HepG2 (cell line): ENCODE results near the gene CASD1. TPM values are rescaled to one million over a fixed set of nuclear protein-coding genes. Genes with fewer than 3 reads are reported as not detected.

ENCODE experiments used
- DR1 ChIP-seq: sonication (generic); formaldehyde crosslinking; IDR thresholded peaks from 2 replicates; pipeline ENCODE4 v1.8.0; 2021; ENCODE audit warnings: mild to moderate bottlenecking, missing genetic modification reagents, inconsistent platforms
- ELF3 ChIP-seq: IDR thresholded peaks from 2 replicates; pipeline ENCODE4 v1.6.1; 2016; ENCODE audit warnings: missing genetic modification reagents, missing compliant biosample characterization
- ETV5 ChIP-seq: IDR thresholded peaks from 2 replicates; pipeline ENCODE4 v1.6.1; 2018; ENCODE audit warnings: missing biosample characterization, missing genetic modification reagents, inconsistent platforms, borderline replicate concordance
- FOXA1 ChIP-seq, 2 experiments: fragments of 450-650 bp in 1 of 2; sonication (generic) in 1 of 2; formaldehyde crosslinking in 1 of 2; IDR thresholded peaks; 2 replicates each; pipeline versions ENCODE4 v1.4.0 to v1.6.1; 2016 to 2020; ENCODE audit warnings: missing genetic modification reagents in 1 of 2
- GATAD2A ChIP-seq: IDR thresholded peaks from 2 replicates; pipeline ENCODE4 v1.6.1; 2016
- HNRNPUL1 ChIP-seq: fragments of 200-400 bp; formaldehyde crosslinking; IDR thresholded peaks from 2 replicates; pipeline ENCODE4 v1.6.1; 2017; ENCODE audit warnings: low read depth, mild to moderate bottlenecking, low read length, moderate library complexity
- KAT7 ChIP-seq: IDR thresholded peaks from 2 replicates; pipeline ENCODE4 v1.6.1; 2018; ENCODE audit warnings: borderline replicate concordance, missing compliant biosample characterization
- MZF1 ChIP-seq: sonication (generic); formaldehyde crosslinking; IDR thresholded peaks from 2 replicates; pipeline ENCODE4 v1.8.1; 2023; ENCODE audit warnings: mild to moderate bottlenecking, missing genetic modification reagents, borderline replicate concordance
- NCOA2 ChIP-seq: sonication (generic); formaldehyde crosslinking; IDR thresholded peaks from 2 replicates; pipeline ENCODE4 v1.8.0; 2022; ENCODE audit warnings: inconsistent platforms
- NFIC ChIP-seq: IDR thresholded peaks from 2 replicates; pipeline ENCODE4 v1.6.1; 2012; ENCODE audit warnings: mild to moderate bottlenecking, low read length, inconsistent platforms
- RAD21 ChIP-seq: fragments of 450-650 bp; formaldehyde crosslinking; IDR thresholded peaks from 2 replicates; pipeline ENCODE4 v1.5.0; 2020; ENCODE audit warnings: mild to moderate bottlenecking
- SAP130 ChIP-seq: IDR thresholded peaks from 2 replicates; pipeline ENCODE4 v1.6.1; 2016; ENCODE audit warnings: low read depth
- SOX13 ChIP-seq, 3 experiments: fragments of 450-650 bp in 1 of 3; sonication (generic) in 1 of 3; formaldehyde crosslinking in 1 of 3; IDR thresholded peaks in 2 of 3; conservative IDR thresholded peaks in 1 of 3; 2 replicates each; pipeline versions ENCODE4 v1.5.0 to v1.6.1; 2016 to 2020; ENCODE audit warnings: antibody characterized with exemption in 1 of 3, mild to moderate bottlenecking in 1 of 3, missing compliant biosample characterization in 1 of 3, missing genetic modification reagents in 1 of 3, moderate library complexity in 1 of 3
- ZNF296 ChIP-seq: sonication (generic); formaldehyde crosslinking; conservative IDR thresholded peaks from 2 replicates; pipeline ENCODE4 v1.5.0; 2020; ENCODE audit warnings: mild to moderate bottlenecking, missing genetic modification reagents
- ZNF572 ChIP-seq: sonication (generic); formaldehyde crosslinking; IDR thresholded peaks from 2 replicates; pipeline ENCODE4 v1.5.1; 2020; ENCODE audit warnings: mild to moderate bottlenecking, missing genetic modification reagents
- ZNF672 ChIP-seq: sonication (generic); formaldehyde crosslinking; IDR thresholded peaks from 2 replicates; pipeline ENCODE4 v1.8.1; 2022; ENCODE audit warnings: missing genetic modification reagents
- polyA plus RNA-seq, 8 experiments: library from polyadenylated mRNA; depleted of rRNA in 3 of 8; stranded (reverse) in 7 of 8; unstranded in 1 of 8; fragments of >200 nt; fragmentation: Illumina TruSeq in 4 of 8; extraction: Trizol in 4 of 8; gene quantifications; 2 replicates each; pipeline versions ENCODE4 v1.2.1 to v1.2.3, GENCODE V29; 2011 to 2016; ENCODE audit warnings: low read depth in 4 of 8, missing spikeins in 1 of 8, mixed read lengths in 1 of 8; ENCODE audit not compliant: insufficient read depth in 1 of 8
- total RNA-seq, 5 experiments: library from RNA; depleted of rRNA; stranded (reverse); fragments of >200 nt; fragmentation: Illumina TruSeq; extraction: Trizol; gene quantifications; 2 replicates each; pipeline ENCODE4 v1.2.3, GENCODE V29; 2016; ENCODE audit warnings: low read depth in 1 of 5
- TF ChIP-seq, protein P1 (sequence below): IDR thresholded peaks from 2 replicates; pipeline ENCODE4 v1.4.0; 2020; ENCODE audit warnings: mild to moderate bottlenecking, missing genetic modification reagents
- TF ChIP-seq, protein P2 (sequence below): sonication (generic); formaldehyde crosslinking; IDR thresholded peaks from 2 replicates; pipeline ENCODE4 v1.5.1; 2020; ENCODE audit warnings: mild to moderate bottlenecking, missing genetic modification reagents, moderate library complexity
- TF ChIP-seq, protein P3 (sequence below): IDR thresholded peaks from 2 replicates; pipeline ENCODE4 v1.6.1; 2016; ENCODE audit warnings: mild to moderate bottlenecking
- TF ChIP-seq, protein P4 (sequence below): sonication (generic); formaldehyde crosslinking; IDR thresholded peaks from 2 replicates; pipeline ENCODE4 v1.4.0; 2020; ENCODE audit warnings: missing genetic modification reagents

The CASD1 gene
- total and polyA plus RNA-seq, 2 of the 13 experiments (the other 11 are each of a cell fraction or from before 2014, with no cell fraction given) = 22.9 to 32.6 TPM

DNA sequence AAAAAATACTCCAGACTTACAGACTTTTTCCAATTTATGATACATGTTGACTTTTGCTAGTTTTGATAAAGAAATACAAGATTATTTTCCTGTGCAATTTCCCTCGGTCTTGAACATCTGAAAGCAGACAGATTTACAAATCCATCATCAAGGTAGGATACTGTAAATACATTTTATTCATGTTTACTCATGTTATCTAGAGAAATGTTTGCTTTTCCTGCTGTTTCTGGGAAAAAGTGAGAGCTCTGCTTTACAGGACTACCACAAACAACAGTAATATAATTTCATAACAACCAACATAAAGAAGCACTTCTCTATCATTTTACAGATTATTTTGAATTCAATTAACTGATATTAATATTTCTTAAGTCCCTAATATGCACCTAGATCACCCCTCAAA, 31.7 kb upstream of the CASD1 start (continued):
- TF ChIP-seq RAD21 (CRISPR knock-in tag) = no peak
- TF ChIP-seq SAP130 (CRISPR knock-in tag) = peak; percentile 36
- TF ChIP-seq ZNF296 (CRISPR knock-in tag) = no peak
- no peak for TF ChIP-seq KAT7 (CRISPR knock-in tag)
- TF ChIP-seq MZF1 (CRISPR knock-in tag) = no peak
- no peak for TF ChIP-seq SOX13 (IDR thresholded peaks at IDR 0.05)
- peak in 1 of 2 experiments; percentile 59; a peak in 1 of 4 replicates for TF ChIP-seq SOX13 (CRISPR knock-in tag; conservative IDR thresholded peaks at IDR 0.05 in 1 of 2, IDR thresholded peaks at IDR 0.05 in 1 of 2)
- TF ChIP-seq GATAD2A (CRISPR knock-in tag) = peak; percentile 59
- TF ChIP-seq, protein P1, sequence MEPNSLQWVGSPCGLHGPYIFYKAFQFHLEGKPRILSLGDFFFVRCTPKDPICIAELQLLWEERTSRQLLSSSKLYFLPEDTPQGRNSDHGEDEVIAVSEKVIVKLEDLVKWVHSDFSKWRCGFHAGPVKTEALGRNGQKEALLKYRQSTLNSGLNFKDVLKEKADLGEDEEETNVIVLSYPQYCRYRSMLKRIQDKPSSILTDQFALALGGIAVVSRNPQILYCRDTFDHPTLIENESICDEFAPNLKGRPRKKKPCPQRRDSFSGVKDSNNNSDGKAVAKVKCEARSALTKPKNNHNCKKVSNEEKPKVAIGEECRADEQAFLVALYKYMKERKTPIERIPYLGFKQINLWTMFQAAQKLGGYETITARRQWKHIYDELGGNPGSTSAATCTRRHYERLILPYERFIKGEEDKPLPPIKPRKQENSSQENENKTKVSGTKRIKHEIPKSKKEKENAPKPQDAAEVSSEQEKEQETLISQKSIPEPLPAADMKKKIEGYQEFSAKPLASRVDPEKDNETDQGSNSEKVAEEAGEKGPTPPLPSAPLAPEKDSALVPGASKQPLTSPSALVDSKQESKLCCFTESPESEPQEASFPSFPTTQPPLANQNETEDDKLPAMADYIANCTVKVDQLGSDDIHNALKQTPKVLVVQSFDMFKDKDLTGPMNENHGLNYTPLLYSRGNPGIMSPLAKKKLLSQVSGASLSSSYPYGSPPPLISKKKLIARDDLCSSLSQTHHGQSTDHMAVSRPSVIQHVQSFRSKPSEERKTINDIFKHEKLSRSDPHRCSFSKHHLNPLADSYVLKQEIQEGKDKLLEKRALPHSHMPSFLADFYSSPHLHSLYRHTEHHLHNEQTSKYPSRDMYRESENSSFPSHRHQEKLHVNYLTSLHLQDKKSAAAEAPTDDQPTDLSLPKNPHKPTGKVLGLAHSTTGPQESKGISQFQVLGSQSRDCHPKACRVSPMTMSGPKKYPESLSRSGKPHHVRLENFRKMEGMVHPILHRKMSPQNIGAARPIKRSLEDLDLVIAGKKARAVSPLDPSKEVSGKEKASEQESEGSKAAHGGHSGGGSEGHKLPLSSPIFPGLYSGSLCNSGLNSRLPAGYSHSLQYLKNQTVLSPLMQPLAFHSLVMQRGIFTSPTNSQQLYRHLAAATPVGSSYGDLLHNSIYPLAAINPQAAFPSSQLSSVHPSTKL = peak; percentile 80
- TF ChIP-seq ELF3 (CRISPR knock-in tag) = 0 out of 2 replicates have a peak, but pooled peaks have one; percentile 23
- TF ChIP-seq, protein P2, sequence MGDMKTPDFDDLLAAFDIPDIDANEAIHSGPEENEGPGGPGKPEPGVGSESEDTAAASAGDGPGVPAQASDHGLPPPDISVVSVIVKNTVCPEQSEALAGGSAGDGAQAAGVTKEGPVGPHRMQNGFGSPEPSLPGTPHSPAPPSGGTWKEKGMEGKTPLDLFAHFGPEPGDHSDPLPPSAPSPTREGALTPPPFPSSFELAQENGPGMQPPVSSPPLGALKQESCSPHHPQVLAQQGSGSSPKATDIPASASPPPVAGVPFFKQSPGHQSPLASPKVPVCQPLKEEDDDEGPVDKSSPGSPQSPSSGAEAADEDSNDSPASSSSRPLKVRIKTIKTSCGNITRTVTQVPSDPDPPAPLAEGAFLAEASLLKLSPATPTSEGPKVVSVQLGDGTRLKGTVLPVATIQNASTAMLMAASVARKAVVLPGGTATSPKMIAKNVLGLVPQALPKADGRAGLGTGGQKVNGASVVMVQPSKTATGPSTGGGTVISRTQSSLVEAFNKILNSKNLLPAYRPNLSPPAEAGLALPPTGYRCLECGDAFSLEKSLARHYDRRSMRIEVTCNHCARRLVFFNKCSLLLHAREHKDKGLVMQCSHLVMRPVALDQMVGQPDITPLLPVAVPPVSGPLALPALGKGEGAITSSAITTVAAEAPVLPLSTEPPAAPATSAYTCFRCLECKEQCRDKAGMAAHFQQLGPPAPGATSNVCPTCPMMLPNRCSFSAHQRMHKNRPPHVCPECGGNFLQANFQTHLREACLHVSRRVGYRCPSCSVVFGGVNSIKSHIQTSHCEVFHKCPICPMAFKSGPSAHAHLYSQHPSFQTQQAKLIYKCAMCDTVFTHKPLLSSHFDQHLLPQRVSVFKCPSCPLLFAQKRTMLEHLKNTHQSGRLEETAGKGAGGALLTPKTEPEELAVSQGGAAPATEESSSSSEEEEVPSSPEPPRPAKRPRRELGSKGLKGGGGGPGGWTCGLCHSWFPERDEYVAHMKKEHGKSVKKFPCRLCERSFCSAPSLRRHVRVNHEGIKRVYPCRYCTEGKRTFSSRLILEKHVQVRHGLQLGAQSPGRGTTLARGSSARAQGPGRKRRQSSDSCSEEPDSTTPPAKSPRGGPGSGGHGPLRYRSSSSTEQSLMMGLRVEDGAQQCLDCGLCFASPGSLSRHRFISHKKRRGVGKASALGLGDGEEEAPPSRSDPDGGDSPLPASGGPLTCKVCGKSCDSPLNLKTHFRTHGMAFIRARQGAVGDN = no peak
- no peak for TF ChIP-seq ETV5 (CRISPR knock-in tag)
- no peak for TF ChIP-seq ZNF672 (CRISPR knock-in tag)
- TF ChIP-seq, protein P3, sequence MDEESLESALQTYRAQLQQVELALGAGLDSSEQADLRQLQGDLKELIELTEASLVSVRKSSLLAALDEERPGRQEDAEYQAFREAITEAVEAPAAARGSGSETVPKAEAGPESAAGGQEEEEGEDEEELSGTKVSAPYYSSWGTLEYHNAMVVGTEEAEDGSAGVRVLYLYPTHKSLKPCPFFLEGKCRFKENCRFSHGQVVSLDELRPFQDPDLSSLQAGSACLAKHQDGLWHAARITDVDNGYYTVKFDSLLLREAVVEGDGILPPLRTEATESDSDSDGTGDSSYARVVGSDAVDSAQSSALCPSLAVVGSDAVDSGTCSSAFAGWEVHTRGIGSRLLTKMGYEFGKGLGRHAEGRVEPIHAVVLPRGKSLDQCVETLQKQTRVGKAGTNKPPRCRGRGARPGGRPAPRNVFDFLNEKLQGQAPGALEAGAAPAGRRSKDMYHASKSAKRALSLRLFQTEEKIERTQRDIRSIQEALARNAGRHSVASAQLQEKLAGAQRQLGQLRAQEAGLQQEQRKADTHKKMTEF (CRISPR knock-in tag) = peak; percentile 33; the same call in 1 of the 2 replicates
- TF ChIP-seq NCOA2 = peak; percentile 75; the same call in 1 of the 2 replicates
- TF ChIP-seq, protein P4, sequence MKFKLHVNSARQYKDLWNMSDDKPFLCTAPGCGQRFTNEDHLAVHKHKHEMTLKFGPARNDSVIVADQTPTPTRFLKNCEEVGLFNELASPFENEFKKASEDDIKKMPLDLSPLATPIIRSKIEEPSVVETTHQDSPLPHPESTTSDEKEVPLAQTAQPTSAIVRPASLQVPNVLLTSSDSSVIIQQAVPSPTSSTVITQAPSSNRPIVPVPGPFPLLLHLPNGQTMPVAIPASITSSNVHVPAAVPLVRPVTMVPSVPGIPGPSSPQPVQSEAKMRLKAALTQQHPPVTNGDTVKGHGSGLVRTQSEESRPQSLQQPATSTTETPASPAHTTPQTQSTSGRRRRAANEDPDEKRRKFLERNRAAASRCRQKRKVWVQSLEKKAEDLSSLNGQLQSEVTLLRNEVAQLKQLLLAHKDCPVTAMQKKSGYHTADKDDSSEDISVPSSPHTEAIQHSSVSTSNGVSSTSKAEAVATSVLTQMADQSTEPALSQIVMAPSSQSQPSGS = no peak
- TF ChIP-seq NFIC = peak; percentile 47; the same call in 1 of the 2 replicates
- TF ChIP-seq ZNF572 (CRISPR knock-in tag) = no peak
- TF ChIP-seq HNRNPUL1 = no peak
- TF ChIP-seq DR1 (CRISPR knock-in tag) = no peak
- TF ChIP-seq FOXA1 (IDR thresholded peaks at IDR 0.05) = no peak
- TF ChIP-seq FOXA1 (CRISPR knock-in tag; IDR thresholded peaks at IDR 0.05) = peak; percentile 31; the same call in 1 of the 2 replicates
